Panc1 (cell line): Measurements from ENCODE around the gene SLIT3.

Experiments used
- CTCF ChIP-seq: fragments of 450-650 bp; IDR thresholded peaks from 2 replicates; pipeline ENCODE4 v1.5.1; 2017; ENCODE audit warnings: mild to moderate bottlenecking
- SIN3A ChIP-seq: IDR thresholded peaks from 2 replicates; pipeline ENCODE4 v1.6.1; 2012; ENCODE audit warnings: low read depth, mild to moderate bottlenecking, low read length, moderate library complexity, borderline replicate concordance; ENCODE audit not compliant: insufficient read depth
- TF ChIP-seq, protein P1 (sequence below), 2 experiments: IDR thresholded peaks; 2 replicates each; pipeline ENCODE4 v1.6.1; 2011 to 2012; ENCODE audit warnings: low read depth in 2 of 2, control low read depth in 1 of 2, low read length in 1 of 2, mild to moderate bottlenecking in 1 of 2, moderate library complexity in 1 of 2; ENCODE audit not compliant: insufficient read depth in 1 of 2

DNA sequence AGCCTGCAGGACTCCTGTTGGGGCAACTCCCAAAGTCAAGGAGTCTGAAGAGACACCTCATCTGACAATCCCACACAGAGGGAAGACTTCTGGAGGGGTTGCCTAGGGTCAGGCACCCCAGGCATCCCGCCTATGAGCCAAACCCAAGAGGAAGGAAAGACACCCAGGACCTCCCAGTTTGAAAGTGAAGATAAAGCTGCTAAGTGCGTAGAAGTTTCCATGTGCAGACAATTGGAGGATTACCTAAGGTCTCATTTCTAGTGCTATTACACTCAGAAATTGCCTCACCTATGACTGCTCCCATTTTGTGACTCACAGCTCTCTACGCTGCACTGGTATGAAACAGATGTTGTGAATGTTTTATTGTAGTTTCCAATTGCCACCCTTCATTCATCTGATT lies 322.9 kb downstream of the SLIT3 start:
- TF ChIP-seq CTCF (no peak), SIN3A (no peak)
- TF ChIP-seq, protein P1, sequence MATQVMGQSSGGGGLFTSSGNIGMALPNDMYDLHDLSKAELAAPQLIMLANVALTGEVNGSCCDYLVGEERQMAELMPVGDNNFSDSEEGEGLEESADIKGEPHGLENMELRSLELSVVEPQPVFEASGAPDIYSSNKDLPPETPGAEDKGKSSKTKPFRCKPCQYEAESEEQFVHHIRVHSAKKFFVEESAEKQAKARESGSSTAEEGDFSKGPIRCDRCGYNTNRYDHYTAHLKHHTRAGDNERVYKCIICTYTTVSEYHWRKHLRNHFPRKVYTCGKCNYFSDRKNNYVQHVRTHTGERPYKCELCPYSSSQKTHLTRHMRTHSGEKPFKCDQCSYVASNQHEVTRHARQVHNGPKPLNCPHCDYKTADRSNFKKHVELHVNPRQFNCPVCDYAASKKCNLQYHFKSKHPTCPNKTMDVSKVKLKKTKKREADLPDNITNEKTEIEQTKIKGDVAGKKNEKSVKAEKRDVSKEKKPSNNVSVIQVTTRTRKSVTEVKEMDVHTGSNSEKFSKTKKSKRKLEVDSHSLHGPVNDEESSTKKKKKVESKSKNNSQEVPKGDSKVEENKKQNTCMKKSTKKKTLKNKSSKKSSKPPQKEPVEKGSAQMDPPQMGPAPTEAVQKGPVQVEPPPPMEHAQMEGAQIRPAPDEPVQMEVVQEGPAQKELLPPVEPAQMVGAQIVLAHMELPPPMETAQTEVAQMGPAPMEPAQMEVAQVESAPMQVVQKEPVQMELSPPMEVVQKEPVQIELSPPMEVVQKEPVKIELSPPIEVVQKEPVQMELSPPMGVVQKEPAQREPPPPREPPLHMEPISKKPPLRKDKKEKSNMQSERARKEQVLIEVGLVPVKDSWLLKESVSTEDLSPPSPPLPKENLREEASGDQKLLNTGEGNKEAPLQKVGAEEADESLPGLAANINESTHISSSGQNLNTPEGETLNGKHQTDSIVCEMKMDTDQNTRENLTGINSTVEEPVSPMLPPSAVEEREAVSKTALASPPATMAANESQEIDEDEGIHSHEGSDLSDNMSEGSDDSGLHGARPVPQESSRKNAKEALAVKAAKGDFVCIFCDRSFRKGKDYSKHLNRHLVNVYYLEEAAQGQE (IDR thresholded peaks at IDR 0.05; ENCODE audit: insufficient read depth in 1 of 2, low read depth in 2 of 2, low read length in 1 of 2) = no peak
